NCI-H2196 (cell line): ENCODE results near the gene EEF2K.
"Not testable (repeated sequence)": the region's sequence is repeated elsewhere in the genome, so short reads cannot be mapped to it uniquely, and the experiment has no call there.

Experiments used
- DNase-seq: peaks from one replicate; lab custom pipeline; 2025; ENCODE audit not compliant: unreplicated experiment; lab: John Stamatoyannopoulos, UW

The EEF2K gene

DNA sequence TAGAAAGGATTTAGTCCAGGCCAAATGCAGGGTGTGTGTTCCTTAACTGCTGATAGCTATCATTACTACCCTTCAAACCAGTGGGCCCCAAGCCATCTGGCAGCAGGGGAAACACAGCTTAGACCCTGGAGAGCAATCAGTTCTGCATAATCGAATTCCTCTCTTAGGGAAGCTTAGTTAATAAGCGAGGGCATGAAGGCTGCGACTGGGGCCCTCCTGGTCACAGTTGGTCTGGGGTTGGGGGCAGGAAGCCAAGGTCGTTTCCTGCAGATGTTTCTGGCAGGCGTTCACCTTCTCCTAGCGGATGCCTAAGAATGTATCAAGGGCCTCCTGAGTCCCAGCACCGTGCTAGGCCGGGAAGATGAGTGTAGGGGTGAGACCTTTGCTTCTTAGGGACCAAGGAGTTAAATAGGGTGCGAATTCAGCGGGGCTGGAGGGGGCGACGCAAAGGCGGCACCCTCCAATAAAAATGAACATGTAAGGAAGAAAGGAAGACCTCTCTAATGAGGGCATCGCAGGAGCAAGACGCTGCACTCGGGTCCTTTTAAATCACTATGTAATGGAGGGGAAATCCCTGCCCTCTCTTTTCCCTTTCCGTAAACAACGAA, 16.5 kb upstream of the EEF2K start:
- no peak for DNase-seq

DNA sequence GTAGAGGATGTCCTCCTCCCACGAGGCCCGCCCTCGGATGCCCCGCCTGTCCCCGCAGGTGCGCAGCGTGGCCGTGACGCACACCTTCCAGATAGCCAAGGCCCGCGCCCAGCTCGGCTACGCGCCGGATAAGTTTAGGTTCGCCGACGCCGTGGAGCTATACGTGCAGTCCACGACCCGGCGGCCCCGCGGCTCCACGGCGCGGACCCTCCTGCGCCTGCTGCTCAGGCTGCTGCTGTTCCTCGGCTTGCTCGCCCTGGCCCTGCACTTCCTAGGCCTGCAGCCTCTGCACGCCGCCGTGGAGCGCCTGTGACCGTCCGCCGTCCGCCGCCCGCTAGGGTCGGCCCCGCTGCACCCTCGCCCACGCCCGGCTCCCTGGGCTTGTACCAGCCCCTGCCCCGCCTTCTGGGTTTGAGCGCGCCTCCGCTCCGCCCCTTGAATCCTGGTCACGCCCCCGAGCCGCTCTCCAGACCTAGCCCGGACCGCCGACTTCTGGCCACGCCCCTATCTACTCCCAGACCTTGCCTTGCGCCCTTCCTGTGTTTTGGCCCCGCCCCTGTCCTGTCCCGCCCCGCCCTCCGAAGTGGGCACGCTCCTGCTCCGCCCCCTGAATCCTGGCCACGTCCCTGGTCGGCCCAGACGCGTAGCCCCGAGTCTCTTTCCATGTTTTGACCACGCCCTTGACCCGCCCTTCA, 15.8 kb upstream of the EEF2K start:
- no peak for DNase-seq

DNA sequence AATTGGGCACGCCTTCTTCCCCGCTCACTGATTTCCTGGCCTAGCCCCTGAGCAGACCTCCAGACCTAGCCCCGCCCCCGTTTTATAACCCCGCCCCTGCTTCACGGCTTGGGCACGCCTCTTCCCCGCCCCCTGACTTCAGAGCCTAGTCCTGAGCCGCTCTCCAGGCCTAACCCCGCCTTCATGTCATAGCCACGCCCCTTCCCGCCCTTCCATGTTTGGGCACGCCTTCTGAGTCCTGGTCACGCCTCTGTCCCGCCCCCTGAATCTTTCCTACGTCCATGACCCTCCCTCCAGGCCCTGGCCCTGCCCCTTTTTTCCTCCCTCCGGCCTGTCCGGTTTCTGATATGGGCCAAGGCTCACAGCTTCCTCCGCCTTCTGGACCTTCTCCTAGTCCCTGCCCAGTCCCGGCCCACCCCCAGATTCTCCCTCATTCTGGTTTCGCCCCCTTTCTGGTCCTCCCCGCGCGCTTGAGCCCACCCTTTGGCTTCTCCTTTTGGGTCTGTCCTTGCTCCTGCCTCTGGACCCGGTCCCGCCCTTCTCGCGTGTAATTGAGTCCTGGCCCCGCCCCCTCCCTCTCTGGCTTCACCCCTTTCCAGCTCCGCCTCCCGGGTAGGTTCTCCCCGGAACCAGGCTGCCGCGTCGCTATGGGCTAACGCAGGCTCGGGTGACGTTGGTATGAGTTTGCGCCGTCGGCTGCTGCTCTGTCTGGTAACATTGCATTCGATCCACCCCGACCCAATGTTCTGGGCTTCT, 15.1 kb upstream of the EEF2K start:
- peak; percentile 98 for DNase-seq

DNA sequence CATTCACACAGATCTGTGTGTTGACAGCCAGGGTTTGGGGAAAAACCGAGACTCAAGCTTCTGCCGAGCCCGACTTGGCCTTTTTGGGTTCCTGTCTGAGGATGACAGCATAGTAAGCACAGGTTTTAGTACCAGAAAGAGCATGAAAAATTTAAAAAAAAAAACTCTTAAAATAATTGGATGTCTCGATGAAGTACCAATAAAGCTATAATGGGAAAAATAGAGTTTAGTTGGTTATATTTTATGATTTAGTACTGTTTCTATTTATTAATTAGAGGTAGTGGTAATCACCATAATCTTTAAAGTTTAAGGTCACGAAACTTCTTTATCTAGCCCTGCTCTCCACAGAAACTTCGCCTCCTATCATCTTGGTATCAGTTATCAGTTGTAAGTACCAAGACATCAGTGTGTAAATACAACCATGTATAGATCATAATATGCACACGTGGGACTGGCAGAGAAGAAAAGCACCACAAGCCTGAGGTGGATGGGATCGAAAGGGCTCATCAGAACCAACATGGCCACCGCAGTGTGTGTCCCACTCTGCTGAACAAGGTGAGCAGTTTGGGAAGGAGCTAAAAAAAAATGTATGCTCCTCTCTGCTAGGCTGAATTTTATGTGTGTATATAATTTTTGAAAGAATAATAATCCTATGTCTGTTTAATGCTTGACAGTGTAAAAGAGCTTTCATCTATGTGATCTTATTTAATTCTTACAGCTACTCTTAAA, 14.4 kb upstream of the EEF2K start:
- DNase-seq = no peak

DNA sequence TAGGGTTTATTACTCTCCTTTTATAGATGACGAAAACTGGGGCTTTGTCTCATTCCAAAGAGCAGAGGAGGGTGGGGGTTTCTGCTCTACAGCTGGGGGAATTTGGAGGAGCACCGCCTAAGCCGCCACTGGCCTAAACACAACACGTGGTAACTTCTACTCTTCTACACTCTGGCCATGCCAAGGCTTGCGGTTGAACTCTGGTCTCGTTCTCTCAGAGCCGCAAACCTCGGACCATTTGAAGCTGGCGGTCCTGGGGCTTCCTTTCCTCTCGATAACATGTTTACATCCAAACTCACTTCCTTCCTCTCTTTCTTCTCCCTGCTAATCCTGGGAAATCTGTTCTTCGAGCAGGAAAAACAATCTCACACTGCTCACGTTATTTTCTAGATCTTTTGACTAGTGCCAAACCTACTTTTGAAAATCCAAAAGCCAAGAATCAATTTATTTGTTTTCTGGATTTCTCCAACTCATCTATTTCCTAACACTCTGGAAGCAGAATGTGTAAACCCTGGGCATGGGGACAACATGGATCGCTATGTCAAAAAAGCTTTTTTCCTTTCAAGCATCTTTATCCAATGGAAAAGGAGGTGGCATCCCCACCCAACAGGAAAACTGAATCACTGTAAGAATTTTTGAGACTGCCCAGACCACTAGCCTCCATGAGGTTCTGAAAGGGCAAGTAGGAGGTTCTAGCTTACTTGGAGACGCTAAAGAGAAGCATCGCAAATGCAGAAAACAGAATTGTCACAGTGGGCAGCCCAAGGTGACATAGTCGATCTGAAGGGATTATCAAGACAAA, 13.6 kb upstream of the EEF2K start:
- DNase-seq = peak; percentile 16

DNA sequence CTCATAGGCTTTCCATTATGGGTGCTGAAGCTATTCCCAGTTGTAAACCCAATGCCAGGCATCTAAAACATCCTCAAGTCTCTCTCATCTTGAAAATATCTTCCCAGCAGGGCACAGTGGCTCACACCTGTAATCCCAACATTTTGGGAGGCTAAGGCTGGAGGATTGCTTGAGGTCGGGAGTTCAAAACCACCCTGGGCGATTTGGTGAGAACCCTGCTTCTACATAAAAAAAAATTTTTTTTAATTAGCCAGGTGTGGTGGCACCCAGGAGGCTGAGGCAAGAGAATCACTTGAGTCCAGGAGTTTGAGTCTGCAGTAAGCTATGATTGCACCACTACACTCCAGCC, 13.0 kb upstream of the EEF2K start:
- DNase-seq = no peak

DNA sequence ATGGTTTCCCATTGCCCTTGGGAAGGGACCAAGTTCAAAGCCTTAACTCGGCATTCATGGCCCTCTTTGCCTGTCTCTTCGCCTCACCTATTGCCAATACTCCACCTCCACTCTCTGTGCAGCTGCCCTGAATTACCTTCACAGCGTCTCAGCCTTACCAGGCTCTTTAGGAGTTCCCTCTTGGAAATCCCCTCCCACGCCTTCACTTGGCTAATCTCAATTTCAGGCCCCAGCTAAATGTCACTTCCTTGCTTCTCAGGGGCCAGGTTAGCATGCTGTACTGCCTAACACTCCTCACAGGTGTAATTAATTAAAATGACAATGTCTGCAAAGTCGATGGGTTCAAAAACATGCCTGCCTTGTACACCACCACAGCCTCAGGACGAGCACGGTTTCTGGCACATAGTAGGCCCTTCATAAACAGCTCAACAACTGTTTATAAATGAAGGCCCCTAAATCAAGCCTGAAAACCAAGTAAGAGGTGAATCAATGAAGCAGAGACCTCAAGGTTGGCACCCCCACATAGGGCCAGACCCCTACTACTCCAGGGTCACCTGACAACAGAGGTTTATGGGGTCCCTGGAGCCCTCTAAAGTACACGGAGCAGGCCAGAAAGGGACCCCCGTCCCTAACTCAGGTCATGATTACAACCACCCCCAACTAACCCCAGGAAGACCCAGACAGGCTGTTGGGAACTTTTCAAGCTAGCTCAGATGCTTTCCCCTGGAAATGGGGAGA, 11.2 kb upstream of the EEF2K start:
- DNase-seq = no peak

DNA sequence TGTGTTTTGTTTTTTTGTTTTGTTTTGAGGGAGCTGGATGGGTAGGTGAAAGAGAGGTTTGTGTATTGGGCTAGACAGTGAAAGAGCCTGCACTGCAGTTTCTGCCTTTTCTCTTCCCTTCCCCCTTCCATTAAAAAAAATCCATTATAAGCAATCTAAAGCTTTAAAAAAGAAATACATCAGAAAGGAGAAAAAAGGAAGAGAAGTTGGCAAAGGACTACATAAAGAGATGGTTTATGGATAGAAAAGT, 10.7 kb upstream of the EEF2K start:
- no peak for DNase-seq

DNA sequence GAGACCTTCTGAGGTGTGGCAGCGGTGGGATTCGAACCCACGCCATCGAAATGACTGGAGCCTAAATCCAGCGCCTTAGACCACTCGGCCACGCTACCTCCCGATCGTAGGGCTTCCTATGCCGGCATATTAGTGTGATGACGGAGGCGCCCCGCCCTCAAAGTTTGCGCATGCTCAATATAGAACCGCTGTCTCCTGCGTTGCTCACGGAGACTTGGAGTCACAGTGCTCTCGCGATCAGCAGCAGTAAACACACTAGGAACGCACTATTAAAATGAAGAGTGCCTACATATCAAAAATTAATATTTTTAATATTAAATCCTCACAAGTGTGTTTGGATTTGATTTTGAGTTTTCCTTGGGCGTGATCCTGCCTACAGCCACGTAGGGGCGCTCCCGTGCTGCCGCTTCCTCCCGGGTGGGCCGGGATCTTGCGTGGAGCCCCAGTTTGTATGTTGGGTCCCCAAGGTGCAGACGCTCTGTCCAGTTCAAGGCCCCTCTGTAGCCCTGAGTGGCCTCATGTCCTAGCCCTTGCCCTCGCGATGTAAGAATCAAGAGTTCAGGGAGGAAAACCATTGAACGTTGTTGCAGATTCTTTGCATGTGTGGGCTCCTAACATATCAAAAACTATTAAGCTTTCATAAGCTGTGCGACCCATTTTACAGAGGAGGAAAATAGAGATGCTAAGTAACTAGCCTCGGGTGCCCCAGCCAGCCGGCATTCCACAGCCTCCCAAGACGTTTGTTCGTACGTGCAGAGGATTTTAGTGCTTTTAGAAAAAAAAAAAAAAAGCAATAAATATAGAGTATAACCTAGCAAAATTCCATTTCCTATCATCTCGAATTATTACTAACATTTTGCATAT, 10.2 kb upstream of the EEF2K start:
- DNase-seq = peak; percentile 81

DNA sequence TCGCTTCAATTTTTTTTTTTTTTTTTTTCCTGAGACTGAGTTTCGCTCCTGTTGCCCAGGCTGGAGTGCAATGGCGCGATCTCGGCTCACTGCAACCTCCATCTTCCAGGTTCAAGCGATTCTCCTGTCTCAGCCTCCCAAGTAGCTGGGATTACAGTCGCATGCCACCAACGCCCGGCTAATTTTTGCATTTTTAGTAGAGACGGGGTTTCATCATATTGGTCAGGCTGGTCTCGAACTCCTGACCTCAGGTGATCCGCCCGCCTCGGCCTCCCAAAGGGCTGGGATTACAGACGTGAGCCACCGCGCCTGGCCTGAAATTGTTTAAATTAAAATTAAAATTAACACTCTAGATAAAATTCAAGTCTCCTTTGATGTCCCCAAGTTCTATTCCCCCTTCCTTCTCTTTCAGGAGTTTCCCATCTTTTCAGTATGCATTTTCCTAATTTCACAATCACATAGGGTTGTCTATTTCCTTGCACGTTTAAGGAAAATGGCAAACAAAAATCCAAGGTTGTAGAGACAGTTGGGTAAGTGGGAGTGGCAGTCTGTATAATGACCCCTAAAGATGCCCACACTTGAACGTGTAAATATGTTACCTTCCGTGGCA, 9.4 kb upstream of the EEF2K start:
- DNase-seq = not testable (repeated sequence)

DNA sequence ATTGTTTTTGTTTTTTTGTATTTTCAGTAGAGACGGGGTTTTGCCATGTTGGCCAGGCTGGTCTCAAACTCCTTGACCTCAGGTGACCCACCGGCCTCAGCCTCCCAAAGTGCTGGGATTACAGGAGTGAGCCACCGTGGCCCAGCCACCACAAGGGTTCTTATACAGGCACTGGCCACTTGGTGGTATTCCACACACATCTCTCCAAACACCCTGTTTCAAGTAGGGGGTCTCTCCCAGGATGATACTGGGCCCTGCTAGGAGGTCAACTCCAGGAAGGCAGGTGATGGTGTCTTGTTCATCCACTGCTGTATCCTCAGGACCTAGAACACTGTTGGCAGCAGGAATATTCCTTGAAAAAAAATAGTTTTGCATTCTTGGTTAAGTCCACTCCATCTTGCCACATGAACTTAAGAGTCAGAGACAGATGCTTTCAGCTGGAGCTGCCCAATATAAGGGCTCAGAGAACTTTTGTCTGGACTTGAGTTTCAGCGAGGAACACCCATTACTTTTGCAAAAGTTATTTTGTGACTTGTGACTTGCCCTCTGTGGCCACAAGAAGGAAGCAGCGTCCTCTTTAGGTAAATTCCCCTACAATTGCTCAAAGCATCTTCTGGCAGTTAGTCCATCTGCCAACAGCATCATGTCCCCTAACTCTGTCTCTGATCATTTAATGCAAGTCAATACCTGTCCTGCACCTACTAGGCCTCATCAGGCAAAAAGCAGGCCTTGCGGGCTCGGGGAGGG, 7.4 kb upstream of the EEF2K start:
- DNase-seq = no peak

DNA sequence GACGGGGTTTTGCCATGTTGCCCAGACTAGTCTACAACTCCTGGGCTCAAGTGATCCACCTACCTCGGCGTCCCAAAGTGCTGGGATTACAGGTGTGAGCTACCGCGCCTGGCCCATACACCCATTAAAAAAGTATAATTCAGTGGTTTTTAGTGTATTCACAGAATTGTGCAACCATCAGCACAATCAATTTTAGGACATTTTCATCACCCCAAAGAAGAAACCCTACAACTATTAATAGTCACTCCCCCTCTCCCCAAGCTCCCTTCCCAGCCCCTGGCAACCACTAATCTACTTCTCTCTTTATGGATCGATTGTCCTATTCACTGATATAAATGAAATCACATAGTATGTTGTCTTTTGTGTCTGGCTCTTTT, 3.8 kb upstream of the EEF2K start:
- DNase-seq = no peak

DNA sequence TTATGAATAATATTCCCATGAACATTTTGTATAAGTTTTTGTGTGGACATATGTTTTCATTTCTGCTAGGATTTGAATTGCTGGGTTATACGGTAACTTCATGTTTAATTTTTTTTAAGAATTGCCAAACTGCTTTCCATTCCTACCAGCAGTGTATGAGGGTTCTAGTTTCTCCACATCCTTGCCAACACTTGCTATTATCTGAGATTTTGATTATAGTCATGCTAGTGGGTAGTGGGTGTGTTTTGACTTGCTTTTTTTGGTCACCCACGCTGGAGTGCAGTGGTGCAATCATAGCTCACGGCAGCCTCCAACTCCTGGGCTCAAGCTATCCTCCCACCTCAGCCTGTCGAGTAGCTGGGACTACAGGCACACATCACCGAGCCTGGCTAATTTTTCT, 3.0 kb upstream of the EEF2K start:
- DNase-seq = no peak

DNA sequence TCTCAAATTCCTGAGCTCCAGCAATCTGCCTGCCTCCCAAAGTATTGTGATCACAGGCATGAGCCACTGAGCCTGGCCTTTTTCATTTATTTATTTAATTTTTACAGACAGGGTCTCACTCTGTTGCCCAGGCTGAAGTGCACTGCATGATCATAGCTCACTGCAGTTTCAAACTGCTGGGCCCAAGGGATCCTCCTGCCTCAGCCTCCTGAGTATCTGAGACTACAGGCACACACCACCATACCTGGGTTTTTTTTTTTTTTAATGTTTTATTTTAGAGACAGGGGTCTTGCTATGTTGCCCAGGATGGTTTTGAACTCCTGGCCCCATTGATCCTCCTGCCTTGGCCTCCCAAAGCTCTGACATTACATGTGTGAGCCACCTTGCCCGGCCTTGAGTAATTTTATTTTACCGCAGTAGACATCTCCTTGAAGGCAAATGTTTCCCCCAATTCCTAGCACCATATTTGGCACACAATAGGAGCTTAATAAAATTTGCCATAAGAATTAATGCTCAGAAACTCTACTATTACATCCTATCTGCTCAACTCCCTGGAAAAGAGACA, 1.9 kb upstream of the EEF2K start:
- no peak for DNase-seq

DNA sequence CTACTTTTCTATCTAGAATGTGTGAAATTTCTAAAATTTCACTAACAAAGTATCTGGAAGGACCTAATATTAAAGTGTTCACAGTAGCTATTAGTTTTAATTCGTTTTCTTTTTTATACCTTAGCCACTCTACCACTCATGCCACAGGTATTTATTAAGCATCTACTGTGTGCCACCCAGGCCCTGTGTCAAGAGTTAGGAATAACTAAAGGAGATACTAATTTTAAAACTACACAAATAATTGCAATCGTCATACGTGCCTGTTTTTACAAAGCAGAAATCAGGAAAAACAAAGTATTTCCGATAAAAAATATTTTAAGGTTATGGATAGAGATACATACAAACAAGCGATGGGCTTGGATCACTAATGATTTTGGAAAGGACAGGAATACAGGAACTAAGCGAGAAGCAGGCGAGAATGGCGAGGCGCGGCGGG, 483 bp upstream of the EEF2K start:
- DNase-seq = no peak

DNA sequence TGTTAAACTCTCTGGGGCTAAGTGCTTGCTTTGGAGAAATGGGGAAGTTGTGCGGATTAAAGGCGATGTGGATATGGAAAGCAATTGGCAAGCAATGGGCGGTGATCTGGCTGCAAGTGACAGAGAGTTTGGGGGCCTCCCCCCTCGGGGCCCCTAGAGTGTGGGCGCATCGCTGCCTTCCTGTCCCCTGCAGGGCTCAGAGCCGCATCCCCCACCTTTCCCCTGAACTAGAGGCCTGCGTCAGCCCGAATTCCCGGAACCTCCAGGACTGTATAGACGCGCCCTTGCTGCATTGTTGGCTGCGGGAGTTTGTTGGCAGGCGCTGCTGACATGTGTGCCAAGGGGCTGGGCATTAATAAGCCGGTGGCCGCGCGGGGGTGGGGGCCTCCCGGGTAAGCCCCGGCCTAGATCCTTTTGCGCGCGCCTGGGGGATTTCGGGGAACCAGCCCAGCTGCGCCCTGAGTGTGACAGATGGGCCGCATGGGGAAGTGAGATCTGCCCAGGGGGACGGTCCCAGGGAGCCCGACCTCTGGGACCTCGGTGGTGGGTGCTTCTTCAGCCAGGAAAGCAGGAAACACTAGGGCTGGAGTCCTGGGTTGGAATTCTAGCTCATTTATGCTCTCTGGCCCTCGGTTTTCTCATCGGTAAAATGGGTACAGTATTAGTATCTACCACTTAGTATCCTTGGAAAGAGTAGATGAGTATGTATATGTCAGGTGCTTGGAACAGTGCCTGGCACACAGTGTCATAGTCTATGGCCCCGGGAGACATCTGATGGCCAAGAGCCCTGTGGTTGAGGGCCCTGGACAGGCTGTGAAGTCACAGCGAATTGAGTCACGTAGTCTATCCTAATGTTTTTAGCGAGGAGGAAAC, 1.0 kb downstream of the EEF2K start:
- peak; percentile 66 for DNase-seq

DNA sequence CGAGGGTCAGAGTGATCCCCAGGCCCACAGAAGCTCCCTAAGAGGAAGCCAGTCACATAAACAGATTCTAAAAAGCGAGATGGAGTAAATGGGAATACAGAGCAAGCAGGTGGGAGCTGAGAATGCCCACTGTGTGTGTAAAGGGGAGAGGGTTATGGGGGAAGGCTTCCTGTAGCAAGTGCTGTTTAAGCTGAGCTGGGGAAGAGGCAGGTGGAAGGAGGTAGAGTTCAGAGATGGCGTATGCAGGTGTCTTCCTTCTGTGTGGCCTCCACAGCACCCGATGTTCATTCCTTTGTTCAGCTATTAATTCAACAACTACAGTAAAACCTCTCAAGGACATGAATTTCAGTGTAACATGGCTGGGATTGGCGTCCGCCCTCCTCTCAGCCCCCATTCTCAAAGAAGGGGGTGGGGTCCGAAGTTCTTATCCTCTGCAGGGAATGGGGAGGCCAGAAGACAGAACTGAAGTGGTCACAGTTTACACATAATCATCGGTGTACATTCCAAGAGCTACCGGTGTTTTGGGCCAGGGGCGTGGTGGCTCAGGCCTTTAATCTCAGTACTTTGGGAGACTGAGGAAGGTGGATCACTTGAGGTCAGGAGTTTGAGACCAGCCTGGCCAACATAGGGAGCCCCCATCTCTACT, 1.8 kb downstream of the EEF2K start:
- no peak for DNase-seq
